ENCODE results near the gene CLTB. TPM values are rescaled to one million over a fixed set of nuclear protein-coding genes. Genes with fewer than 3 reads are reported as not detected.

CLTB gene
- total and polyA plus RNA-seq, 10 of the 15 experiments (the other 5 are each of a cell fraction or from before 2014, with no cell fraction given) = 1.6 to 52.8 (median 36.9) TPM

DNA sequence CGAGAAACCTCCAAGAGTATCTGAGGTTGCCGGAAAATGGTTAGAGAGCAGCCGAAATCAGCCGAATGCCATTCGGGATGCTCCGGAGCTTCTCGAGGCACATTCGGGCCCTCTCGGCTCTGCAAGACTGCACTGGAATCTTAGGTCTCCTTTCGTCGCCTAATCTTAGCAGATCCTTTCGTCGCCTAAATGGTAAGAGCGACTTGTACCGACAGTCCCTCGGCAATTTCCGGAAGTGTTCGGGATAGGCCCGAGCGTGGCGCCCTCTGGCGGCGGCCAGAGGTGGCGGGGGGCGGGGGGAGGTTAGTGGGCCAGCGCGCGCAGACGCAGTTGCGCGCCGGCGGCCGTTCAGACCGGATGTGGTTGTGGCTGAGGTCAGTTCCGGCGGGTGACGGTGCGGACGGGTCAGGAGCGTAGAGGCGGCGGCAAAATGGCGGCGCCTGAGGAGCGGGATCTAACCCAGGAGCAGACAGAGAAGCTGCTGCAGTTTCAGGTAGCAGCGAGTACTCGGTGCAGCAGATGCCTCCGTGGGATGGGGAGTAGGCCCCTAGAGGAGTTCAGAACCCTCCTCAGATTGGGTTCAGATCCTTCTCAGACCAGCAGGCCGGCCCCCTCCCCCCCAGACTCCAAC is 31.8 kb upstream of the CLTB start, which contains the start of gene FAF2 (continued):
- TF ChIP-seq GATAD2B (conservative IDR thresholded peaks at IDR 0.05; ENCODE audit: low read depth) (no peak), EGR1 (IDR thresholded peaks at IDR 0.05; ENCODE audit: borderline replicate concordance in 1 of 2, low read depth in 2 of 2, low read length in 2 of 2) (no peak), NRF1 (conservative IDR thresholded peaks at IDR 0.05; ENCODE audit: low read depth, low read length) (peak; percentile 71), ZNF217 (IDR thresholded peaks at IDR 0.05) (no peak), FOS (IDR thresholded peaks at IDR 0.05; ENCODE audit: borderline replicate concordance, extremely low read depth, insufficient read length) (no peak), JUND (IDR thresholded peaks at IDR 0.05; ENCODE audit: low read depth, low read length) (0 out of 2 replicates have a peak, but pooled peaks have one; percentile 6), LARP7 (IDR thresholded peaks at IDR 0.05) (0 out of 2 replicates have a peak, but pooled peaks have one; percentile 18), WRNIP1 (IDR thresholded peaks at IDR 0.05; ENCODE audit: borderline replicate concordance, low read depth, low read length) (no peak), NR2F1 (conservative IDR thresholded peaks at IDR 0.05) (peak; percentile 60), POLR2AphosphoS5 (IDR thresholded peaks at IDR 0.05; ENCODE audit: low read length) (peak; percentile 92), SUZ12 (IDR thresholded peaks at IDR 0.05; ENCODE audit: unreplicated experiment) (no peak), ZBED1 (IDR thresholded peaks at IDR 0.05; ENCODE audit: borderline replicate concordance) (no peak), CHD4 (IDR thresholded peaks at IDR 0.05) (no peak), TBL1XR1 (IDR thresholded peaks at IDR 0.05; ENCODE audit: low read depth, low read length) (peak; percentile 98; the same call in 1 of the 2 replicates), ZSCAN29 (IDR thresholded peaks at IDR 0.05) (no peak), SMAD1 (IDR thresholded peaks at IDR 0.05; ENCODE audit: low read depth, partially characterized antibody) (no peak), MYB (IDR thresholded peaks at IDR 0.05; ENCODE audit: borderline replicate concordance, low read depth, low read length) (no peak), CHD2 (IDR thresholded peaks at IDR 0.05; ENCODE audit: borderline replicate concordance, low read depth, low read length) (no peak)
- TF ChIP-seq, protein P1, sequence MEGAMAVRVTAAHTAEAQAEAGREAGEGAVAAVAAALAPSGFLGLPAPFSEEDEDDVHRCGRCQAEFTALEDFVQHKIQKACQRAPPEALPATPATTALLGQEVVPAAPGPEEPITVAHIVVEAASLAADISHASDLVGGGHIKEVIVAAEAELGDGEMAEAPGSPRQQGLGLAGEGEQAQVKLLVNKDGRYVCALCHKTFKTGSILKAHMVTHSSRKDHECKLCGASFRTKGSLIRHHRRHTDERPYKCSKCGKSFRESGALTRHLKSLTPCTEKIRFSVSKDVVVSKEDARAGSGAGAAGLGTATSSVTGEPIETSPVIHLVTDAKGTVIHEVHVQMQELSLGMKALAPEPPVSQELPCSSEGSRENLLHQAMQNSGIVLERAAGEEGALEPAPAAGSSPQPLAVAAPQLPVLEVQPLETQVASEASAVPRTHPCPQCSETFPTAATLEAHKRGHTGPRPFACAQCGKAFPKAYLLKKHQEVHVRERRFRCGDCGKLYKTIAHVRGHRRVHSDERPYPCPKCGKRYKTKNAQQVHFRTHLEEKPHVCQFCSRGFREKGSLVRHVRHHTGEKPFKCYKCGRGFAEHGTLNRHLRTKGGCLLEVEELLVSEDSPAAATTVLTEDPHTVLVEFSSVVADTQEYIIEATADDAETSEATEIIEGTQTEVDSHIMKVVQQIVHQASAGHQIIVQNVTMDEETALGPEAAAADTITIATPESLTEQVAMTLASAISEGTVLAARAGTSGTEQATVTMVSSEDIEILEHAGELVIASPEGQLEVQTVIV (IDR thresholded peaks at IDR 0.05; ENCODE audit: borderline replicate concordance, partially characterized antibody) = no peak
- TF ChIP-seq, protein P2, sequence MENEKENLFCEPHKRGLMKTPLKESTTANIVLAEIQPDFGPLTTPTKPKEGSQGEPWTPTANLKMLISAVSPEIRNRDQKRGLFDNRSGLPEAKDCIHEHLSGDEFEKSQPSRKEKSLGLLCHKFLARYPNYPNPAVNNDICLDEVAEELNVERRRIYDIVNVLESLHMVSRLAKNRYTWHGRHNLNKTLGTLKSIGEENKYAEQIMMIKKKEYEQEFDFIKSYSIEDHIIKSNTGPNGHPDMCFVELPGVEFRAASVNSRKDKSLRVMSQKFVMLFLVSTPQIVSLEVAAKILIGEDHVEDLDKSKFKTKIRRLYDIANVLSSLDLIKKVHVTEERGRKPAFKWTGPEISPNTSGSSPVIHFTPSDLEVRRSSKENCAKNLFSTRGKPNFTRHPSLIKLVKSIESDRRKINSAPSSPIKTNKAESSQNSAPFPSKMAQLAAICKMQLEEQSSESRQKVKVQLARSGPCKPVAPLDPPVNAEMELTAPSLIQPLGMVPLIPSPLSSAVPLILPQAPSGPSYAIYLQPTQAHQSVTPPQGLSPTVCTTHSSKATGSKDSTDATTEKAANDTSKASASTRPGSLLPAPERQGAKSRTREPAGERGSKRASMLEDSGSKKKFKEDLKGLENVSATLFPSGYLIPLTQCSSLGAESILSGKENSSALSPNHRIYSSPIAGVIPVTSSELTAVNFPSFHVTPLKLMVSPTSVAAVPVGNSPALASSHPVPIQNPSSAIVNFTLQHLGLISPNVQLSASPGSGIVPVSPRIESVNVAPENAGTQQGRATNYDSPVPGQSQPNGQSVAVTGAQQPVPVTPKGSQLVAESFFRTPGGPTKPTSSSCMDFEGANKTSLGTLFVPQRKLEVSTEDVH (IDR thresholded peaks at IDR 0.05; ENCODE audit: low read depth, partially characterized antibody) = no peak
- TF ChIP-seq, protein P3, sequence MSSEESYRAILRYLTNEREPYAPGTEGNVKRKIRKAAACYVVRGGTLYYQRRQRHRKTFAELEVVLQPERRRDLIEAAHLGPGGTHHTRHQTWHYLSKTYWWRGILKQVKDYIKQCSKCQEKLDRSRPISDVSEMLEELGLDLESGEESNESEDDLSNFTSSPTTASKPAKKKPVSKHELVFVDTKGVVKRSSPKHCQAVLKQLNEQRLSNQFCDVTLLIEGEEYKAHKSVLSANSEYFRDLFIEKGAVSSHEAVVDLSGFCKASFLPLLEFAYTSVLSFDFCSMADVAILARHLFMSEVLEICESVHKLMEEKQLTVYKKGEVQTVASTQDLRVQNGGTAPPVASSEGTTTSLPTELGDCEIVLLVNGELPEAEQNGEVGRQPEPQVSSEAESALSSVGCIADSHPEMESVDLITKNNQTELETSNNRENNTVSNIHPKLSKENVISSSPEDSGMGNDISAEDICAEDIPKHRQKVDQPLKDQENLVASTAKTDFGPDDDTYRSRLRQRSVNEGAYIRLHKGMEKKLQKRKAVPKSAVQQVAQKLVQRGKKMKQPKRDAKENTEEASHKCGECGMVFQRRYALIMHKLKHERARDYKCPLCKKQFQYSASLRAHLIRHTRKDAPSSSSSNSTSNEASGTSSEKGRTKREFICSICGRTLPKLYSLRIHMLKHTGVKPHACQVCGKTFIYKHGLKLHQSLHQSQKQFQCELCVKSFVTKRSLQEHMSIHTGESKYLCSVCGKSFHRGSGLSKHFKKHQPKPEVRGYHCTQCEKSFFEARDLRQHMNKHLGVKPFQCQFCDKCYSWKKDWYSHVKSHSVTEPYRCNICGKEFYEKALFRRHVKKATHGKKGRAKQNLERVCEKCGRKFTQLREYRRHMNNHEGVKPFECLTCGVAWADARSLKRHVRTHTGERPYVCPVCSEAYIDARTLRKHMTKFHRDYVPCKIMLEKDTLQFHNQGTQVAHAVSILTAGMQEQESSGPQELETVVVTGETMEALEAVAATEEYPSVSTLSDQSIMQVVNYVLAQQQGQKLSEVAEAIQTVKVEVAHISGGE (CRISPR knock-in tag; IDR thresholded peaks at IDR 0.05) = no peak

Measured in GM12878 (cell line).